HUES6 (cell line): ENCODE measurements around the gene GABRB2.

Experiments used
- H3K27ac ChIP-seq: 2 replicates; pipeline ENCODE4 v1.7.0; 2013; ENCODE audit warnings: low read depth, mild to moderate bottlenecking, low read length, inconsistent platforms
- H3K27me3 ChIP-seq: 2 replicates; pipeline ENCODE4 v1.6.1; 2013; ENCODE audit warnings: low read length; ENCODE audit not compliant: control insufficient read depth, insufficient read depth
- H3K36me3 ChIP-seq: 2 replicates; pipeline ENCODE4 v1.6.1; 2013; ENCODE audit warnings: low read length; ENCODE audit not compliant: control insufficient read depth, insufficient read depth
- H3K4me1 ChIP-seq: 2 replicates; pipeline ENCODE4 v1.6.1; 2013; ENCODE audit warnings: low read length; ENCODE audit not compliant: control insufficient read depth, insufficient read depth
- H3K4me3 ChIP-seq: 2 replicates; pipeline ENCODE4 v1.5.1; 2013; ENCODE audit warnings: low read depth, low read length
- H3K9ac ChIP-seq: one replicate; pipeline ENCODE4 v1.6.1; 2013; ENCODE audit warnings: mild to moderate bottlenecking, low read length
- H3K9me3 ChIP-seq: 2 replicates; pipeline ENCODE4 v1.6.1; 2013; ENCODE audit warnings: low read depth, low read length; ENCODE audit not compliant: control insufficient read depth, insufficient read depth

The GABRB2 gene

GRCh38 chr5:161546470-161547301 is at the start of gene GABRB2:
Gene GABRB2, minus strand, starts transcription at chr5:161546725. Its CDS starts 82 bp downstream, at chr5:161546643.
- Histone ChIP-seq H3K4me1 (peaks cover 24% of the 10 kb centered on the region), H3K27me3 (peaks cover 59% of the 10 kb centered on the region), H3K36me3 (no peaks in the 10 kb centered on the region), H3K27ac (no peak within 1 kb of the TSS), H3K4me3 (peak within 1 kb of the TSS; percentile 76), H3K9me3 (no peaks in the 10 kb centered on the region), H3K9ac (peak within 1 kb of the TSS; percentile 77)

DNA sequence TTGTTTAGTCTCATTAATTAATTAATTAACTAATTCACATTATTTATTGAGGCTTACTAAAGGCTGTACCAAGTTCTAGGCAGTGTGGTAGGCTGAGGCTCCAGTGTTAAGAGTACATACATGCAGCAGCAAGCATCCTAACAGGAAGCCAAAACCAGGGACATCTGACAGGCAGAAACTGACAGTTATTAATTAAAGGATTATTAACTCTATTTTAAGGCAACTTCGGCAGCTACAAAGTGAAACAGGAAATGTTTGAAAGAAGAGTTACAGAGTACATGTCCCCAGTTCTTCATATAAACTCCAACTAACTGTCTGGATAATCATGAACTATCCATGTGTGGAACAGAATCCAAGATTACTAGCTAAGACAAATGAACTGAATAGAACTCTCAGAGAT is 39.3 kb upstream of the GABRB2 start:
- H3K27ac ChIP-seq, result no peak overlapping the region
- no peaks in the 10 kb centered on the region for H3K9me3 ChIP-seq
- H3K9ac ChIP-seq, result no peak overlapping the region
- no peak overlapping the region for H3K4me3 ChIP-seq
- no peaks in the 10 kb centered on the region for H3K36me3 ChIP-seq
- H3K4me1 ChIP-seq, result no peaks in the 10 kb centered on the region
- no peaks in the 10 kb centered on the region for H3K27me3 ChIP-seq

DNA sequence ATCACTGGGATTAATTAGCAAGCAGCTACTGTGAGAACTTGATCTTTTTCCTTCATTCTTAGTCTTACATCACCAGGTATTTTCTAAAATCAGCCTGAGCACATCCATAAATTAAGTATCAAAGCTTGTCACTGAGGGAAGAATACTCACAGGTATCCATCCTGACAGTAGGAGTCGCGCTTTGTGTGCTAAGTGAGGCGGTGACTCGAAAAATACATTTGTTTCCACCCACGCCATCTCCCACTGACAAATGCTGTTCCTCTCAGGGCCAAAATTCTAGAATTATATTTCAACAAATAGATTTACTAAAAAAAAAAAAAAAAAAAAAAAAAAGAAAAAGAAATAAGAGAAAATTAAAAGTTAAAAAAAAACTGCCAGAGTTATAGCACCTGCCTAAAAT is 34.1 kb upstream of the GABRB2 start:
- no peak overlapping the region for H3K27ac ChIP-seq
- no peaks in the 10 kb centered on the region for H3K4me1 ChIP-seq
- no peak overlapping the region for H3K4me3 ChIP-seq
- H3K36me3 ChIP-seq, result no peaks in the 10 kb centered on the region
- no peaks in the 10 kb centered on the region for H3K27me3 ChIP-seq
- H3K9me3 ChIP-seq, result no peaks in the 10 kb centered on the region
- H3K9ac ChIP-seq, result no peak overlapping the region

GRCh38 chr5:161572914-161573313 is 26.4 kb upstream of the GABRB2 start:
- Histone ChIP-seq H3K36me3 (no peaks in the 10 kb centered on the region), H3K4me1 (no peaks in the 10 kb centered on the region), H3K9me3 (no peaks in the 10 kb centered on the region), H3K9ac (no peak overlapping the region), H3K4me3 (no peak overlapping the region), H3K27ac (no peak overlapping the region), H3K27me3 (no peaks in the 10 kb centered on the region)

DNA sequence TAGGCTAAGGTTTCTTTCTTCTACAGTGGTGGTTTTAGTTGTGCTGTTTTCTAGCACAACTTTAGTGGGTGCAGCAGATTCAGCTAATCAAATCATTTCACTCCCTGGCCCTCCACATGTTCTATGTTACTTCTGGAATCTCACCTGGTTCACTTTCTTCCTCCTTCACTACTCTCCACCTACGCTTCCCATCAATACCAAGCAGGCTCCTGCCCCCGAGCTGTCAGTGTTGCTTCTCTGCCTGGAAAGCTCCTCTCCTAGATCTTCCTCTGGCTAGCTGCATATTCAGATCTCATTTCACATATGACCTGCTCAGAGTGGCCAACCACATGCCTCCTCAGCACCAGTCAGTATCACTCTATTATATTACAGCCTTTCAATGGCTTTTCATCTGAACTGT is 19.6 kb upstream of the GABRB2 start:
- H3K9me3 ChIP-seq, result no peaks in the 10 kb centered on the region
- H3K9ac ChIP-seq, result no peak overlapping the region
- no peaks in the 10 kb centered on the region; the same call in 1 of the 2 replicates for H3K4me1 ChIP-seq
- no peak overlapping the region for H3K27ac ChIP-seq
- H3K27me3 ChIP-seq, result no peaks in the 10 kb centered on the region
- H3K4me3 ChIP-seq, result no peak overlapping the region
- no peaks in the 10 kb centered on the region for H3K36me3 ChIP-seq

- H3K27ac ChIP-seq, result no peak overlapping the region
- no peak overlapping the region for H3K4me3 ChIP-seq
- no peaks in the 10 kb centered on the region for H3K9me3 ChIP-seq
- no peaks in the 10 kb centered on the region for H3K27me3 ChIP-seq
- no peaks in the 10 kb centered on the region; the same call in 1 of the 2 replicates for H3K4me1 ChIP-seq
- no peak overlapping the region for H3K9ac ChIP-seq
- H3K36me3 ChIP-seq, result no peaks in the 10 kb centered on the region
These were observed 15.9 kb upstream of the GABRB2 start for GRCh38 chr5:161562446-161562845.

- H3K9me3 ChIP-seq, result no peaks in the 10 kb centered on the region
- no peaks in the 10 kb centered on the region for H3K36me3 ChIP-seq
- H3K4me1 ChIP-seq, result peaks cover 24% of the 10 kb centered on the region
- peaks cover 59% of the 10 kb centered on the region for H3K27me3 ChIP-seq
- peak overlapping the region; percentile 43 for H3K9ac ChIP-seq
- H3K27ac ChIP-seq, result no peak overlapping the region
- H3K4me3 ChIP-seq, result peak overlapping the region; percentile 76
These were observed 2.6 kb upstream of the GABRB2 start for GRCh38 chr5:161549106-161549505.

DNA sequence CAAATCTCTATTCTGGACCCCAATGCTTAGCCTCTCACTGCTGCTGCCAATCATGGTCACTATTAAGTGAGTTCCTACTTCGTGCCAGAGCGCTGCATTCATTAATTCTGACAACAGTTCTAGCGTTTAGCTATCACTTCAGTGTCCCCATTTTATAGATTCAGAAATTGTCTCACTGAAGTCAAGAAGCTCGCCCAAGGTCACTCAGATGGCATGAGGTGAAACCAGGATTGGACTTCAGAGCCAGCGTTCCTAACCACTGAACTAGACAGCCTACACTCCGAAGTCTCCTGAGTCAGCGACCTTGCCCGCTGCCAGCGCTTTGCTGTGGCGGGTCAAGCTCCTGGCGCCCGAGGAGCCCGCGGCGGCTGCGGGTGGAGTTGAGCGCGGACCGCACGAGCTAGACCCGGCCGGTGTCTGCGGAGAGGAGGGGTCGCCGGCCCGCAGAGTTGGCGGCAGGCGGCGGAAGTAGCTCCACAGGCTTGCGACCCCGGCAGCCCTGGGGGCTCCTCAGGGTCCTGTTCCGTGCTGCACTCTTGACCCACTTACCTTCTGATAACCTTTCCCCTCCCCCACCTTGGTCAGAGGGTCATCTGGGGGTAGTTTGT is 2.1 kb upstream of the GABRB2 start:
- peak overlapping the region; percentile 76 for H3K4me3 ChIP-seq
- H3K9ac ChIP-seq, result peak overlapping the region; percentile 43
- H3K27ac ChIP-seq, result no peak overlapping the region
- no peaks in the 10 kb centered on the region for H3K36me3 ChIP-seq
- H3K4me1 ChIP-seq, result peaks cover 24% of the 10 kb centered on the region
- peaks cover 59% of the 10 kb centered on the region for H3K27me3 ChIP-seq
- H3K9me3 ChIP-seq, result no peaks in the 10 kb centered on the region

DNA sequence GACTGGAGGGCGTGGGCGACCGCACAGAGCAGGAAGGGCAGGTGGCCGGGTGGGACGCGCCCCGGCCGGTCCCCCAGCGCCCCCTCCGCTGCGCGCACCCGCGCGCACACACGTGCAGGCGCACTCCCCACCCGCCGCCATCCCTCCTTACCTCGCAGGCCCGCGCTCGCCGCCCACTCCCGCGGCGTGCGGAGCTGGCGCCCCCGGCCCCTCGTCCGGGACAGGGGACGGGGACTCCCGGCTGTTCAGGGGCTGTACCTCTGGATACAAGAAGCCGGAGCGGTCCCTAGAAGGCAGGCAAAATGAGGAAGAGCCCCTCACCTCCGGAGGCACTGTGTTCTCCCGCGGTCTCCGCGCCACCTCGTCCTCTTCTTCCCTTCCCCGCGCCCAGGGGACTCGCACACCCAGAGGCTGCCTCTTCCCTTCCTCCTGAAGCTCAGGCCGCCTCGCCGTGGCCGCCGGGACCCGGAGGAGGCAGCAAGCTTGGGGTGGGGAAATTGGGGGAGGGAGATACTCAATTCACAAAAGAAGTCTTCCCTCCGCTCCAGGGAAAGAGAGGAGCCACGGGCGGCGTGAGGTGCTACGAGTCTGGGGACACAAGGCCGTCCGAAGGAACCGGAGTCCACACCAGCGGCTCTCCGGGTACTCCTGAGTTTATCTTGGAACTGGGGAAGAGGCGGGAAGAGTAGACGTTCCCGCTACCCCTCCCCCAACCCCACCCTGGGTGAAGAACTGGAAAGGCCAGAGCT is 1.4 kb upstream of the GABRB2 start:
- Histone ChIP-seq H3K4me1 (peaks cover 24% of the 10 kb centered on the region), H3K9ac (peak overlapping the region; percentile 77), H3K27ac (no peak overlapping the region; the same call in 1 of the 2 replicates), H3K36me3 (no peaks in the 10 kb centered on the region), H3K9me3 (no peaks in the 10 kb centered on the region), H3K4me3 (peak overlapping the region; percentile 76), H3K27me3 (peaks cover 59% of the 10 kb centered on the region)

GRCh38 chr5:161547406-161547737 is 847 bp upstream of the GABRB2 start:
- H3K4me1 ChIP-seq, result peaks cover 24% of the 10 kb centered on the region
- H3K27ac ChIP-seq, result no peak overlapping the region
- H3K4me3 ChIP-seq, result peak overlapping the region; percentile 76
- peak overlapping the region; percentile 77 for H3K9ac ChIP-seq
- H3K36me3 ChIP-seq, result no peaks in the 10 kb centered on the region
- no peaks in the 10 kb centered on the region for H3K9me3 ChIP-seq
- H3K27me3 ChIP-seq, result peaks cover 59% of the 10 kb centered on the region

- H3K36me3 ChIP-seq, result no peaks in the 10 kb centered on the region
- peak overlapping the region; percentile 76 for H3K4me3 ChIP-seq
- no peak overlapping the region for H3K27ac ChIP-seq
- H3K9ac ChIP-seq, result peak overlapping the region; percentile 48
- peaks cover 59% of the 10 kb centered on the region for H3K27me3 ChIP-seq
- H3K4me1 ChIP-seq, result peaks cover 24% of the 10 kb centered on the region
- no peaks in the 10 kb centered on the region for H3K9me3 ChIP-seq
These were observed 443 bp downstream of the GABRB2 start for GRCh38 chr5:161546095-161546469.
